GM12891 (cell line): ENCODE results near the gene EFHB.
"Not testable (repeated sequence)": the region's sequence is repeated elsewhere in the genome, so short reads cannot be mapped to it uniquely, and the experiment has no call there.

Source experiments
- DNase-seq: peaks from one replicate; pipeline ENCODE4 v3.0.0; 2011; ENCODE audit warnings: low spot score; ENCODE audit not compliant: insufficient read length
- FAIRE-seq: peaks from 2 replicates; lab custom pipeline; 2011; peaks lifted over from hg19 to GRCh38; lab: Jason Lieb, UNC
- PAX5 ChIP-seq: IDR thresholded peaks from 2 replicates; pipeline ENCODE4 v1.6.1; 2011; ENCODE audit warnings: low read length, moderate library complexity, mild to moderate bottlenecking; ENCODE audit not compliant: insufficient read depth, severe bottlenecking
- POLR2A ChIP-seq: IDR thresholded peaks from 2 replicates; pipeline ENCODE4 v1.6.1; 2011; ENCODE audit warnings: low read depth, low read length, control low read depth
- POLR2AphosphoS5 ChIP-seq: IDR thresholded peaks from 2 replicates; pipeline ENCODE4 v1.6.1; 2011; ENCODE audit warnings: low read depth, low read length, control low read depth
- POU2F2 ChIP-seq: IDR thresholded peaks from 2 replicates; pipeline ENCODE4 v1.6.1; 2011; ENCODE audit warnings: low read depth, mild to moderate bottlenecking, control low read depth, low read length, moderate library complexity
- SPI1 ChIP-seq: IDR thresholded peaks from 2 replicates; pipeline ENCODE4 v1.6.1; 2011; ENCODE audit warnings: low read depth, low read length, control low read depth
- TAF1 ChIP-seq: IDR thresholded peaks from 2 replicates; pipeline ENCODE4 v1.6.1; 2011; ENCODE audit warnings: low read depth, low read length, control low read depth

EFHB gene

DNA sequence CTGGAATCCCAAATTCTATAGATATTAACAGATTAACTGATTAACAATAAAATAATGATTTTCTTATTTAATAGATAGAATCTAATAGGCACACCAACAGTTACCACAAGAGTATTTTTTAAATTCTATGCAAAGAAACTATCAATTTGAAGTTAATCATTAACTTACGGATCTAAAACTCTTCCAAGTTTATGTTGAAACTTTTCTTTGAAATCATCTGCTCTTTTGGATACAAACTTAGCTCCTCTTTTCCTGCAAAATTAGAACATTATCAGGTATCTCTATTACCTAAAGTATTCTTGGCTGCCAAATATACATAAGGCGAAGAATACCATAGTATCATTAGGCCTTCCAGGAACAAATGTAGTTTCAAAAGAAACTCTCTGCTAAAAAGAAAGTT is 34.8 kb downstream of the EFHB start:
- no peak for FAIRE-seq
- TF ChIP-seq PAX5 (no peak), SPI1 (no peak), TAF1 (no peak), POU2F2 (no peak), POLR2A (no peak), POLR2AphosphoS5 (no peak)
- DNase-seq = no peak

DNA sequence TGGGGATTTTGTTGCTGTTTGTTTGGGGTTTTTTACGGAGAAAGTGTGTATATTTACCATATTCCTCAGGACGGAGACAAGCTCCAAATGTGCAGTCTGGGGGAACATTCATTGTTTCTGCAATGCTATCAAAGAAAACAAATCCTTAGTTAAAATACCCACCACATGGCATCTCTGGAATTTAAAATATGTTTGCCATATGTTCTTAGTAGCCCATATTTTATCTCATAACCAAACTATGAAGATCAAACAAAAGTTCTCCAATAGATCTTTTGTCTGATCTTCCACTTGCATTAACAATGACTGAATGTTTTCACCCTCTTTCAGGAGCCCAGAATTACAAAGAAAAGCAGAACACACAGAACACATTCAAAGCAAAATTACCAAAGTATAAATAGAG is 35.3 kb downstream of the EFHB start:
- DNase-seq = no peak
- FAIRE-seq = no peak
- TF ChIP-seq POLR2A (no peak), POU2F2 (no peak), TAF1 (no peak), POLR2AphosphoS5 (no peak), SPI1 (no peak)

DNA sequence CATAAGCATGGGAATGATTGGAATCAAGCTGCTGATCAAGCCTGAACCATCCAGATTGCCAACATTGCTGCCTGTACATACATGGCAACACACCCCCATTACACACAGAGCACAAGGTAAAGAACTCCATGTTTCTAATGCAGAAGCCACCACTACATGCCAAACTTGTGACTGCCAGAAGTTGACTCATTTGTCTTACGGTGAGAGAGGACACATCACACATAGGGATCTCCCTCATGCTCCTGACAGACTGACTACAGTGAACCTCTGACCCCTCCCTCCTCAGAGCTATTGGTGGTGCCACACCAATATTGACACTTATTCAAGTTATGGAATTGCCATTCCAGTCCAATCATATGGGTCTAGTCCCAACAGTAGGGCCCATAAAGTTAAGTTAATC is 42.3 kb downstream of the EFHB start:
- DNase-seq = no peak
- no peak for FAIRE-seq
- no peak for TF ChIP-seq PAX5
- no peak for TF ChIP-seq POLR2AphosphoS5
- TF ChIP-seq POLR2A = no peak
- TF ChIP-seq POU2F2 = no peak
- TF ChIP-seq TAF1 = no peak
- no peak for TF ChIP-seq SPI1

DNA sequence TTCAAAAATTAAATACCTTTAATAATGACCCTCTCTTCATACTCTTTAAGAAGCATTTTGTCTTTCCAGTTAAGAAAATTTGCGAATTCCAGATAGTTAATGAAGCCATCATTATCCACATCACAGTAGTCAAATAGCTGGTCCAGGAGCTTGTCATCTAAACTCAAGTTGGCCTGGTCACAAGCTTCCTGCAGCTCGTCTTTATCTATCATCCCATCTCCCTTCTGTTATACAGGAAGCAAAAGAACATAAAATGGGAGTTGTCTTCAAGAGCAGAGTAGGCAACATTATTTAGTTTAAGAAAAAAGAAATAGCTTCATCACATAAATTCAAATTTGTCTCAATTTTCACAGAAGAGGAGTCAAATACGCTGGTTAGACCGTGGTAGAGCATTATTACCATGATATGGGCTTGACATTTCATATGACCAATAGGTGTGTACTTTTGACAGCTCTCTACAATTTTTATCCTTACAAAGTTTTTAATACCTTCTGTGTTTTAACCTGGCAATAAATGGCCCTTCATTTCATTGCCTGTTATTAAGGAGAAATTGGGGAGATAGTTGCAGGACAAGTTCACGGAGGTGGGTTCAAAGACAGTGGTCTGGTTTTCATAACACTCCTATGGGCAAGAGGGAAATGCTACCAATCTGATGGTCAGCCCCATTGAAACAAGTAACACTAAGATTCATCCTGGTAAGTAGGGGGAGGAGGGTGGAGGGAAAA is 45.4 kb downstream of the EFHB start:
- TF ChIP-seq TAF1 (no peak), POLR2AphosphoS5 (no peak), SPI1 (no peak), POU2F2 (no peak), PAX5 (no peak), POLR2A (no peak)
- FAIRE-seq (no peak), DNase-seq (no peak)

DNA sequence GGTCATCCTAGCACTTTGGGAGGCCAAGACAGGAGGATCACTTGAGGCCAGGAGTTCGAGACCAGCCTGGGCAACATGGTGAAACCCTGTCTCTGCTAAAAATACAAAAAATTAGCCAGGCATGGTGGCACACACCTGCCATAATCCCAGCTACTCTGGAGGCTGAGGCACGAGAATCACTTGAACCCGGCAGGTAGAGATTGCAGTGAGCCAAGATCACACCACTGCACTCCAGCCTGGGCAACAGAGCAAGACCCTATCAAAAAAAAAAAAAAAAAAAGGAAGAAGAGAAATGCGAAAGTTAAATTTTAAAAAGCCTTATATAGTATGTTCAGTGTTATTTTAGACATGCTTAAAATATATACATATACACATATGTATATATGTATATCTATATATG is 46.9 kb downstream of the EFHB start:
- not testable (repeated sequence) for FAIRE-seq, DNase-seq

DNA sequence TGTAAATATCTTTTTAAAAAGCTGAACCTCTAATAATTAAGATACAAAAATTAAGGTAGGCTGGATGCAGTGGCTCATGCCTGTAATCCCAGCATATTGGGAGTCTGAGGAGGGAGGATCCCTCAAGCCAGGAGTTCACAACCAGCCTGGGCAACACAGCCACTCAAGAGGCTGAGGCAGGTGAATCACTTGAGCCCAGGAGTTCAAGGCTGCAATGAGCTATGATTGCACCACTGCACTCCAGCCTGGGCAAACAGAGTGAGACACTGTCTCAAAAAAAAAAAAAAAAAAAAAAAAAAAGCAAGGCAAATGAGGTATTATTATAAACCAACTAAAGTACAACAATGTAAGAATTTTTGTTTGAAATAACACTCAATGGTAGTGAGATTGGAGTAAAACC is 47.6 kb downstream of the EFHB start:
- FAIRE-seq = no peak
- DNase-seq = no peak
- TF ChIP-seq POLR2AphosphoS5 (no peak), POU2F2 (no peak), SPI1 (no peak), PAX5 (no peak), TAF1 (no peak), POLR2A (no peak)

DNA sequence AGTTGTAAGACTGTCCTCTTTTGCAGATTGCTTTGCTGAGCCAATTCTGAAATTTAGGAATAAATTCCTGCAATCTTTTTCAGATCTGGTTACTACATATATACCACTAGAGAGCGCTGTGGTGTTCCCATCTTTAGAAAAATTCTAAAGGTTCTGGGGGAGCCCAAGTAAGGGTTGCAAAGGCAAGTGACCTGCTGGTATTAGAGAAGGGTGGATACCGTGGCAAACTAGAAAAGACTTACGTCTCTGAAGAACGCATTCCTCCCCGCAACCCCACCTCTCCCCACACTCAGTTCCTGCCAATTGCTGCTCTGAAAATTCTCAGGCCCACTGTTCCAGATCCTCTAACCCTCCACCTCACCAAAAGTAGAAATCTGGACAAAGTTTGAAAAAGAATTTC is 48.5 kb downstream of the EFHB start:
- FAIRE-seq = no peak
- no peak for DNase-seq
- TF ChIP-seq POLR2AphosphoS5 = no peak
- TF ChIP-seq POLR2A = no peak
- TF ChIP-seq POU2F2 = no peak
- no peak for TF ChIP-seq SPI1

DNA sequence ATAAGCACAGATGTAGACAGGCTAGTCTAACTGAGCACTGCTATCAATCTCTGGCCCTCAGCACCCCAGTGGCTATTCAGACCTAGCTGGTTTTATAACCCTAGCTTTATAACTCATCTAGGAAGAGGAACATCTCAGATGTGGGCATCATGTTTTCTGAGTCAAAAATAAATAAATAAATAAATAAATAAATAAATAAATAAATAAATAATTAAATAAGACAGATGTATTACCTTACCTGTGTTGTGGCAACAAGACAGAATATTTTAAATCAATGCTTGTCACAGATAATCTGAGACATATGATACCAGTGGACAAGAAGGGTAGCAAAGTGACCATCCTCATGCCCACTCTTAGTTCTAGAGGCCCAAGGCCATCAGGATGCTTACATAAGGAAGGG is 52.2 kb downstream of the EFHB start:
- no peak for FAIRE-seq
- TF ChIP-seq PAX5 = no peak
- no peak for TF ChIP-seq POU2F2
- no peak for TF ChIP-seq POLR2A
- no peak for TF ChIP-seq POLR2AphosphoS5
- no peak for TF ChIP-seq TAF1
- TF ChIP-seq SPI1 = no peak
- no peak for DNase-seq

DNA sequence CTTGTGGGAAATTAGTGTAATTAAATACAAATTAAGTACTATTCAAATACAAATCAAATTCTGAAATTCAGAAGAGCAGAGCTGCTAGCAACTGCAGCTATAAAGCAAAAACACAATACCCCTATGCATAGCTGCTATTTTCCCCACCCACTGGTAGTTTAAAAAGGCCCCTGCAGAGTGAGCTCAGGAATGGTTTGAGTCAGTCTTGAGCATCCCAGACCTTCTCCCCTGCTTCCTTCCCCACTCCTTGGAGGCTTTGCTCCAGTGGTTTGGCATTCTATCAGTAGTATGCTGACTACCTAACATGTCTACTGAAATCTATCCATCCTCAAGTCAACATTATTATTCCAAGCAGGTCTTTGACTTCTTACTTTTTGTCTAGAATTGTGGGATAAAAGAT is 53.0 kb downstream of the EFHB start:
- TF ChIP-seq TAF1 (no peak), POLR2A (no peak), PAX5 (no peak), SPI1 (no peak), POU2F2 (no peak), POLR2AphosphoS5 (no peak)
- FAIRE-seq (no peak), DNase-seq (no peak)

DNA sequence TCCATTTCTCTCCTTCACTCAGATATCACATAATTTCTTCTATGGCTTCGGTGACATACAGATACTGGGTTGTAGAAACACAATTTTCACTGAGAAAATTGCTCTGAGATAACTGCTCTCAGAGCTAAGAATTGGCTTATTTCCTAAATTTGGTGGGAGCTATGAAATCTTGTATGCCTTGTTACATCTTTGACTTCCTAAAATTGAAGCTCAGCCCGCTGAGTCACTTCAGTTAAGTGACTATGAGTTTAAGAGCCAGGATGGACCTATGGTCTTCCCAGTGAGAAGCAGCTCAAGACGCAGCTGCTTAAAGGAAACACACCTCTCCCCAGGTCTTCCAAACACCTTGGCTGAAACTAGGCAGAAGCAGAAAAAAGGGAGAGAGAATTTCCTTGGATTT is 56.4 kb downstream of the EFHB start:
- DNase-seq = no peak

DNA sequence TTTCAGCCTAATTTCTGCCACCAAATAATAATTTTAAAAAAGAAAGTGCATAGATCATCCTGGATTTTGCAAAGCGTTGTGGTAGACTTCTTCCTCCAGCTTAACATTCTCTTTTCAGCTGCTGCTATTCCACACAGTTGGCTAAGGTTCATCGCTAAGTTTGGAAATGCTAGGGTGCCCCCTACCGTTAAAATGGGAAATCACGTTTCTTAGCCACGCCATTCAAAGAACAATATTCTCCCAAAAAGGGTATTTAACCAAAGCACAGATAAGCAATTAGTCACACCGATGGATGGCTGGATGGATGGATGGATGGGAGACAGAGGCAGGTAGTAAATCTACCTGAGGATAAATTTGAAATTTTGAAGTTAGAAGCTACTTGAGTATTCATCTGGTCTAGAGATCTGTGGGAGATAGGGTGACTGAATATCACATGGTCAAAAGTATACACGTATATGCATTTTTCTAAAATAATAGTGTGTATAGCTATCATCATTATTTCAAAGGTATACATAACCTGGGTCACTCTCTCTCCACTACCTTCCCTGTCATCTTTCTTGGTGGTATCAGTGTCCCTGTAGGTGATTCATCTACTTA is 67.2 kb downstream of the EFHB start:
- FAIRE-seq (peak; percentile 91), DNase-seq (peak; percentile 15)
- TF ChIP-seq POLR2AphosphoS5 (no peak), SPI1 (no peak)

More for the DNA sequence above, 56.4 kb downstream of the EFHB start:
- TF ChIP-seq POLR2AphosphoS5 = no peak
- no peak for TF ChIP-seq PAX5
- TF ChIP-seq POLR2A = no peak
- no peak for TF ChIP-seq SPI1
- TF ChIP-seq POU2F2 = no peak
- no peak for FAIRE-seq

DNA sequence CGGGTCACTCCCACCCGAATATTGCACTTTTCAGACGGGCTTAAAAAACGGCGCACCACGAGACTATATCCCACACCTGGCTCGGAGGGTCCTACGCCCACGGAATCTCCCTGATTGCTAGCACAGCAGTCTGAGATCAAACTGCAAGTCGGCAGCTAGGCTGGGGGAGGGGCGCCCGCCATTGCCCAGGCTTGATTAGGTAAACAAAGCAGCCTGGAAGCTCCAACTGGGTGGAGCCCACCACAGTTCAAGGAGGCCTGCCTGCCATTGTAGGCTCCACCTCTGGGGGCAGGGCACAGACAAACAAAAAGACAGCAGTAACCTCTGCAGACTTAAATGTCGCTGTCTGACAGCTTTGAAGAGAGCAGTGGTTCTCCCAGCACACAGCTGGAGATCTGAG is 78.7 kb downstream of the EFHB start:
- DNase-seq, FAIRE-seq: not testable (repeated sequence)

DNA sequence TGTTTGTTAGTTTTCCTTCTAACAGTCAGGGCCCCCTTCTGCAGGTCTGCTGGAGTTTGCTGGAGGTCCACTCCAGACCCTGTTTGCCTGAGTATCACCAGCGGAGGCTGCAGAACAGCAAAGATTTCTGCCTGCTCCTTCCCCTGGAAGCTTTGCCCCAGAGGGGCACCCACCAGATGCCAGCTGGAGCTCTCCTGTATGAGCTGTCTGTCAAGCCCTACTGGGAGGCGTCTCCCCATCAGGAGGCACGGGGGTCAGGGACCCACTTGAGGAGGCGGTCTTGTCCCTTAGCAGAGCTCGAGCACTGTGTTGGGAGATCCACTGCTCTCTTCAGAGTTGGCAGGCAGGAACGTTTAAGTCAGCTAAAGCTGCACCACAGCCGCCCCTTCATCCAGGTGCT is 87.4 kb downstream of the EFHB start:
- DNase-seq, FAIRE-seq: not testable (repeated sequence)
